CD4-positive, alpha-beta T cell treated with Interleukin-12 subunit alpha and Interleukin-12 subunit beta, for 1 hour (primary cell): Measurements from ENCODE around the gene RREB1.

Experiments
- DNase-seq: peaks from one replicate; pipeline ENCODE4 v3.0.0-alpha.2; 2020

Gene RREB1

GRCh38 chr6:7229376-7230326, 121.9 kb downstream of the RREB1 start:
- no peak for DNase-seq

DNA sequence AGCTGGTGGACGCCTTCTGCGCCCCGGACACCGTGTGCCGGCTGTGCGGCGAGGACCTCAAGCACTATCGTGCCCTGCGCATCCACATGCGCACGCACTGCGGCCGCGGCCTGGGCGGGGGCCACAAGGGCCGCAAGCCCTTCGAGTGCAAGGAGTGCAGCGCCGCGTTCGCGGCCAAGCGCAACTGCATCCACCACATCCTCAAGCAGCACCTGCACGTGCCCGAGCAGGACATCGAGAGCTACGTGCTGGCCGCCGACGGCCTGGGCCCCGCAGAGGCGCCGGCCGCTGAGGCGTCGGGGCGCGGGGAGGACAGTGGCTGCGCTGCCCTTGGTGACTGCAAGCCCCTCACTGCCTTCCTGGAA, 122.5 kb downstream of the RREB1 start:
- no peak for DNase-seq

DNA sequence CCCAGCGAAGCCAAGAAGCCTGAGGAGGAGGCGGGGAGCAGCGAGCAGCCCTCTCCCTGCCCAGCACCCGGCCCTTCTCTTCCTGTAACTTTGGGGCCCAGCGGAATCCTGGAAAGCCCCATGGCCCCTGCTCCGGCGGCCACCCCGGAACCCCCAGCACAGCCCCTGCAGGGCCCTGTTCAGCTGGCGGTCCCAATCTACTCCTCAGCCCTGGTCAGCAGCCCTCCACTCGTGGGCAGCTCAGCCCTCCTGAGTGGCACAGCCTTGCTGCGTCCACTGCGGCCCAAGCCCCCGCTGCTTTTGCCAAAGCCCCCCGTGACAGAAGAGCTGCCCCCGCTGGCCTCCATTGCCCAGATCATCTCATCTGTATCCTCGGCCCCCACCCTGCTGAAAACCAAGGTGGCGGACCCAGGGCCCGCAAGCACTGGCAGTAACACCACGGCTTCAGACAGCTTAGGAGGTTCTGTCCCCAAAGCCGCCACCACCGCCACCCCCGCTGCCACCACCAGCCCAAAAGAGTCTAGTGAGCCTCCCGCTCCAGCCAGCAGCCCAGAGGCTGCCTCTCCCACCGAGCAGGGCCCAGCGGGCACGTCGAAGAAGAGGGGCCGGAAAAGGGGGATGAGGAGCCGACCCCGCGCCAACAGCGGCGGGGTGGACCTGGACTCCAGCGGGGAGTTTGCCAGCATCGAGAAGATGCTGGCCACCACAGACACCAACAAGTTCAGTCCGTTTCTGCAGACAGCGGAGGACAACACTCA, 123.4 kb downstream of the RREB1 start:
- no peak for DNase-seq

DNA sequence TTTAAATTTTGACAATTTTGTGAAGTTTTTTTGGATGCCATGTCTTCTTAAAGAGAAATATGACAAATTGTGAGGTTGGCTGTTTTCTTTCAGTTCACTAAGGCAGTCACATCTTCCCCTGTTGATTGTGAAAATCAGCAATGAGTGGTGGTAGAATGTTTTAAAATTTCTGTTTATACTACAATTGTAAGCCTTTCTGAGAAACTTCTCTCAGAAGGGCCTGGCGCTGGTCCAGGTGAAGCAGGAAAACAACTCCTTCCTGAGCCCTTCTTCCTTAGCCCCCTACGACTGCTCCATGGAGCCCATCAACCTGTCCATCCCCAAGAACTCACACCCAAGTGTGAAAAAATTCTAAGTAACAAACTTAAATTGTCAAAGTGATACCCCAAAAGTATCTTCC, 124.6 kb downstream of the RREB1 start:
- no peak for DNase-seq

DNA sequence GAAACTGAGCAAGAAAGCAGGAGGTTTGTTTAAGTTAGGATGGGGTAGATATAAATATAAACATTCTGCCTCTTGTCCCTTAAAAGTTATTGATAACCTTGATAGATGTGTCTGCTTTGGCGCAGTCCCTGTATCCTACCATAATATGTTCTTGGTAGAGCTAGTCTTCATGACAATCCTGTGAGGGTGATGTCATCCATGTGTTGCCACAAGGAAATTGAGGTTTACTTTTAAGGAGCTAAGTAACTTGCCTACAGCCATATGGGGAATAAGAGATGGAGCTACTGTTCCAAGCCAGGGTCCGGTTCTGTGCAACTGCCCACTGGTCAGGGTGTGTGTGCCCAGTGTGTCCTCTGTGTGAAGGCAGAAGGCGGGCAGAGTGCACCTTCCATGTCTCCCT, 126.8 kb downstream of the RREB1 start:
- DNase-seq: no peak

GRCh38 chr6:7235712-7236305, 128.0 kb downstream of the RREB1 start:
- DNase-seq: no peak

DNA sequence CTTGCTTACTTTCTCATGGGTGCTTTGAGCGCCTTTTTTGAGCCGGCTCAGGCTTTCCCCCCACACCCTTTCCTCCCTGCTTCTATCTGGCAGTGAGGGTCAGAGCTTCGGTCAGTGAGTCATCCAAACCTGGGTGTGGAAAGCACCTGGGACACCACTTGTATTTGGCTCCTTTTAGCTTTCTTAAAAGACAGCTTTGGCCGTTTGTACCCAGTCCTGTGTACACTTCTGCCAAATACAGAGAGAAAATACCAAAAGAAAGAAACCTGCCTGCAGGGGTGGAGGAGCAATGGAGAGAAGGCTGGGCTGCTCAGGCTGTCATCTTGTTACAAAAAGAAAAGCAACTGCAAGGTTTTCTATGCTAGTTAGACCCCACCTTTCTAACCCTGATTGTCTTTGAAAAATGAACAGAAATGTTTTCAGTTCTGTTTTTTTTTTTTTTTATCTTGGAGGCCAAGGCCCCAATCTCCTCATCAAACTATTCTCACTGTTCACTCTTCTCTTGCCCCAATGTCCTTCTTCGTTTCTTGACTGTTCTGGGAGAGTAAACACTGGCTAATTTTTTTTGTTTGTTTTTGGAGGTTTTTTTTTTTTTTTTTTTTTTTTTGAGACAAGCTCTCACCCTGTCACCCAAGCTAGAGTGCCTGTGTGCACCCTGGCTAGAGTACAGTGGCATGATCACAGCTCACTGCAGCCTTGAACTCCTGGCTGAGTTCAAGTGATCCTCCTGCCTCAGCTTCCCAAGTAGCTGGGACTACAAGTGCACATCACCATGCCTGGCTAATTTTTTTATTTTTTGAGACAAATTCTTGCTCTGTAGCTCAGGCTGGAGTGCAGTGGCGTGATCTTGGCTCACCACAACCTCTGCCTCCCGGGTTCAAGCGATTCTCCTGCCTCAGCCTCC, 128.8 kb downstream of the RREB1 start:
- DNase-seq: no peak

DNA sequence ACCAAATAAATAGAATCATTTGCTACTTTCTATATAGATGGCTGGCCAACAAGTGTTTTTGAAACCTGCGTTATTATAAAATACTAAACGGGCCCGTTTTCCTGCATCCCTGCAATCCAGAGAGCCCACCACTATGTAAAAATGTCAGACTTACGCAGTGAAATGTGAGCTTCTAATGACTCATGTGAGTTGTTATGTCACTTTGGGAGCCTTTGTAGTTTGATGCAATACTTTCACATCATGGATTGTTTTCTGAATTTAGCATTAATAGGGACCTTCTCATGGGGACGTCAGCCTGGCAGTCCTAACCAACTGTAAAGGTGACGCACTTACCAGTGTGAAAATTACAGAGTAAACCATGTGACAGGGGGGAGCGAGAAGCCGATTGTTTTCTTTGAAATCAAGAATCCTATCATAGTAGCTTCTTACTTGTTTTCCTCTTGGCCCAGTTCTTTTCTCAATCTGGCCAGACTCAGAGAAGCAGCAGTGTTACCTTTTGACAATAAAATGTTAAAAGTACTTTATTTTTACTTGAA, 130.0 kb downstream of the RREB1 start:
- no peak for DNase-seq

GRCh38 chr6:7238526-7238899, 130.8 kb downstream of the RREB1 start:
- no peak for DNase-seq

GRCh38 chr6:7238900-7239589, 131.3 kb downstream of the RREB1 start:
- DNase-seq: peak; percentile 62

DNA sequence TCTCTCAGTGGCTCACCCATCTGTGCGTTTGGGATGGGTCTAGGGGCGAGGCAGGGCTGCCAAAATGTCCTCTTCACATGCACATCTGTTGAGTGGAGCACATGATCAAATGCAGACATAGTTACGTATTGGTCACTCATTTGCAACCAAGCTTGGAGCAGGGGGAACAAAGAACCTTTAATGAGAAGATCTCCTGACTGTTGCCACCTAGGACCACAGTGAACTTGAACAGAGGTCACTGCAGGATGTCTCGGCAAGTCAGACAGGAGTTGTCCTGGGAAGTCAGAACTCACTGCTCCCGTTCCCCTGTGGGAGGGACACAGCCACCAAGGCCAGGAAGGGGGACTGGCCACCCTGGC, 131.8 kb downstream of the RREB1 start:
- DNase-seq: no peak

DNA sequence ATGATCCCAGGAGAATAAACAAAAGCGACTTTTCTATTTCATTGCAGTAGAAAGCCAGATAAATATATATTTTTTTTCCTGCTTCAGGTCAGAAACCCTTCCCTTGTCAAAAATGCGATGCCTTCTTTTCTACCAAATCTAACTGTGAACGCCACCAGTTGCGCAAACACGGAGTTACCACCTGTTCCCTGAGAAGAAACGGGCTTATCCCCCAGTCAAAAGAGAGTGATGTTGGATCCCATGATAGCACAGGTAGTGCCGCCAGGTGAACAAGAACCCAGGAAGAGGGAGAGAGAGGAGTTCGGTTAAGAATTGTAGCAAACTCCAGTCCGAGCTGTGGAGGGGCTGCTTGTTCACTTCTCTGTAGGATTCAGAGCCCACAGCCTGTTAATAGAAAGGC, 132.6 kb downstream of the RREB1 start:
- DNase-seq: no peak

DNA sequence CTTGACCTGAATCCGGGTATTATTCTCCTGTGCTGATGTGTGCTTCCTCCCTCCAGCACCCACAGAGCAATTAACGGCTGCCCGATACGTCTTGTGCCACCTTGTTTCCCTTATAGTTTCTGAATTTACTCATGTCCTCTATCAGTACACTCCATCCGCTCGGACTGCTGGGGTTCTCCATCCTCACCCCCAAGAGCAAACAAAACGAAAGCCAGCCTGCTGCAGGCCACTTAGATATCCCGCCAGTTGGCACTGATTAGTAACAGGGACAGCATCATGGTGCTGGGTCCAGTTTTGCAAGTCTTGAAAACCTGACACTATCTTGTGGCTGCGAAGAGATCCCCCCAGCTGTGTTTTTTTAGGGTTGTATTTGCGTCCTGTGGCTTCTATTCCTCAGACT, 133.4 kb downstream of the RREB1 start:
- DNase-seq: no peak

DNA sequence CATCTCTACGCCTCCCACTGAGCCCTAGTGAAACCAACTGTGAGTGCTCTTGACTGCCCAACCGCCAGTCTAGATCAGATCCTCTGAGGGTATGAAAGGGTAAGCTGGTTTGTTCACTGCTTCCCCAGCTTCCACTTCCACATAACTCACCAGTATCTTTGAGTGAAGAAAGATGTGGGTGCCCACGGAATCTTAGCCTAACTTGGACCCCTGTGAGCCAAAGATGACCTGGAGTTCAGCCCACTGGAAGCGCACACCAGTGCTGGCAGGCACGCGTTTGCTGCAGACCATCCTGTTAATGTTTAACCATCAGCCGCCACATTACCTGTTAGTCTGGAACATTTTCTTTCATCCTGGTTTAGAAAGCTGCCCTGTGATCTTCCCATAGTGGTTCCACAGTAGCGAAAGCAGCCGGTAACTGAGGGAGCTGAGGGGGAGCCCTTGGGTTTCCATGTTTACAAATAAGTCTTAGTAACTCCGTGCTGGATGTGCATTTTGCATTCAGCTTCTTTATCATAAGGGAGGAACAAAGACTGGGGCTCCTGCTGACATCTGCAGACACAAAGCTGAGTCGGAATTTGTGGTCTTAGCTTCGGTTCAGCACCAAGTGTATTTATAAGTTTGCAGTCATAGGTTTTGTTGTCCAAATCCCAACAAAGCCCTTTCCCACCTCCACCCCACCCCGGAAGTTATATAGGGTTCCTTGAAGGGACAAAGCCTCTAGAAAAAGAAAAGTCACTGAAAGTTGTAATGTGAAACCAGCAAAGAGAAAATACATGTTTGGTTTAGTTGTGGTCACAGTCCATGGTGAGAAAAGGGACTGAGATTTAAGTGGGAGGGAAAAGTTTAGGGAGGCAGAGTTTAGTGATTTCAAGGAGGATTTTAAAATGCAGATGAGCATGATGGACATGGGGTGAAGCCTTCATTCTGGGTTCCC, 134.2 kb downstream of the RREB1 start:
- DNase-seq: no peak

DNA sequence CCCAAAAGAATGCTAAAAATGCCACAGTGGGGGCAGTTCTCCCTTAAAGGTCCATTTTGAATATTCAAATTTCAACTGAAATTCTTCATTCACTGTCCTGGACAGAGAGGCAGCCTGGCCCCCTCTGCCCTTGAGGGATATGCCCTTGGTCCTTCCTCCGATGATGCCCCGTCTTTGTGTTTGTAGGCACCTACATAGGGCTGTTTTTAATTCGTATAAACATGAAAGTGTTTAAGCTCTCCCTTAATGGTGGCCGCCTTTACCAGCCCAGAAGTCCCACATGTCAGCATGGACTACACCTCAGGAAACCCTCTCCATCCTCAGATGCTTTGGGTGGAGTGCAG, 135.0 kb downstream of the RREB1 start:
- DNase-seq: no peak

- peak; percentile 68 for DNase-seq
Measured at GRCh38 chr6:7243179-7243981, 135.6 kb downstream of the RREB1 start.

DNA sequence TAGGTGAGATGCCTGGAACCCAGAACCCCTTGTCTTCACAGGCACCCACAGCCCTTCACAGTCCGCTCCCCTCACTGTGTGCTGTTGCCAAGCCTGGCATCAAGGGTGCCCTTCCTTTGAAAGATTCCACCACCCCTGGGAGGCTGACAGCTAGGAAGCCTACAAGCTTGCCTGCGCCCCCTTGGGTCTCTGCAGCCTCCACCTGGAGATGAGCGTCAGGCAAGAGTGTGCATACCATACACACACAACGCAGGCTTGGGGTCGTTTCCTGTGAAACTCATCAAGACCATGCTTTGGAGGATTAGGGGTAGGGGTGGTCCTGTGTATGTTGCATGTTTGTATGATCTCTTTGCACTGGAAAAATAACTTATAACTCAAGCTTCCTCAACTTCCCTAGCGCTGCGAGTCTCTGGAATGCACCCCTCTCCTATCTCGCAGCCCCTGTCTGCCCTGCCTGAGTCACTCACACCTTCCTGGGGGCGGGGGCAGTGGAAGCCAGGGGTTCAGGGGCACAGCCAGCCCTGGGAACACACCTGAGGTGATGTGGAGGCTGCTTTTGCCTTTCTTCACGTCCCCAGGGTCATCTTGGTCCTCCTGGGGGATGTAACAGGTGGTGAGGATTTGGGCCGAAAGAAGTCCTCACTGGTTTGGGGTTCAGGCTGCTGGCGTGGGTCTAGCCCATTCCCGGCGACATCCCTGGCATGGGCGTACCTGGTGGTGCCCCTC, 138.1 kb downstream of the RREB1 start:
- DNase-seq: no peak

DNA sequence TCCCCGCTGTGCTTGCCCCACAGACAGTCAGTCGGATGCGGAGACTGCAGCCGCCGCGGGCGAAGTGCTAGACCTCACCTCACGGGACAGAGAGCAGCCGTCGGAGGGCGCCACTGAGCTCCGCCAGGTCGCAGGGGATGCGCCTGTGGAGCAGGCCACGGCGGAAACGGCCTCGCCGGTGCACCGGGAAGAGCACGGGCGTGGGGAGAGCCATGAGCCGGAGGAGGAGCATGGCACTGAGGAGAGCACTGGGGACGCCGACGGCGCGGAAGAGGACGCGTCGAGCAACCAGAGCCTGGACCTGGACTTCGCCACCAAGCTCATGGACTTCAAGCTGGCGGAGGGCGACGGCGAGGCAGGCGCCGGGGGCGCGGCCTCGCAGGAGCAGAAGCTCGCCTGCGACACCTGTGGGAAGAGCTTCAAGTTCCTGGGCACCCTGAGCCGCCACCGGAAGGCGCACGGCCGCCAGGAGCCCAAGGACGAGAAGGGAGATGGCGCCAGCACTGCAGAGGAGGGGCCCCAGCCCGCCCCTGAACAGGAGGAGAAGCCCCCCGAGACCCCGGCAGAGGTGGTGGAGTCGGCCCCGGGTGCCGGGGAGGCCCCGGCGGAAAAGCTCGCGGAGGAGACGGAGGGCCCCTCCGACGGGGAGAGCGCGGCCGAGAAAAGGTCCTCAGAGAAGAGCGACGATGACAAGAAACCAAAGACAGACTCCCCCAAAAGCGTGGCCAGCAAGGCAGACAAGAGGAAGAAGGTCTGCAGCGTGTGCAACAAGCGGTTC, 138.8 kb downstream of the RREB1 start:
- no peak for DNase-seq

- no peak for DNase-seq
Measured at GRCh38 chr6:7247179-7247456, 139.4 kb downstream of the RREB1 start.
